K562 (cell line): Measurements from ENCODE around the gene CEBPB. TPM values are rescaled to one million over a fixed set of nuclear protein-coding genes. Genes with fewer than 3 reads are reported as not detected.
A peak's percentile ranks its signal among the peaks of the same experiment; 100 is the strongest.

Experiments
- ATAC-seq: fragments of 200-7000 bp; cut with Tn5 transposase; 3 replicates; pipeline ENCODE4 v1.9.1; 2020; ENCODE audit warnings: moderate library complexity
- BruUV-seq: library from RNA; stranded (reverse); fragments of 400-500 nt; replicated peaks from 2 replicates; lab custom pipeline; 2021; lab: Mats Ljungman, UMichigan
- CTCF ChIA-PET: fragments of 300-600 bp; formaldehyde crosslinking; extraction: SDS; loops from one replicate; lab custom pipeline; 2021; ENCODE audit warnings: low intra/inter-chr PET ratio; lab: Yijun Ruan, JAX
- POLR2A ChIA-PET: fragments of 300-600, 350-650 bp; sonication (Branson Sonifier 250); formaldehyde crosslinking; extraction: SDS; loops from one replicate; lab custom pipeline; 2021; ENCODE audit warnings: antibody characterized with exemption, inconsistent platforms; lab: Yijun Ruan, JAX
- DNase-seq, 4 experiments: peaks; one replicate each; pipeline versions ENCODE4 v3.0.0 to v3.0.0-alpha.2; 2011 to 2018; ENCODE audit warnings: low spot score in 3 of 4, mixed read lengths in 3 of 4; ENCODE audit errors: extremely low read depth in 1 of 4
- FAIRE-seq: peaks from 2 replicates; lab custom pipeline; 2011; peaks lifted over from hg19 to GRCh38; lab: Jason Lieb, UNC
- H2AFZ ChIP-seq: 2 replicates; pipeline ENCODE4 v1.6.0; 2011; ENCODE audit warnings: low read depth, low read length, control low read depth, inconsistent platforms
- H3K27ac ChIP-seq: fragments of 200-600 bp; 3 replicates; pipeline ENCODE4 v1.8.0; 2011; ENCODE audit warnings: low read depth, mild to moderate bottlenecking, control low read depth, inconsistent platforms, low read length, moderate library complexity, mixed read lengths; ENCODE audit errors: extremely low read depth
- H3K27me3 ChIP-seq, 2 experiments: fragments of 300-600 bp in 1 of 2; 2 replicates in 1 of 2; 3 replicates in 1 of 2; pipeline versions ENCODE4 v1.6.0 to v1.8.0; 2011; ENCODE audit warnings: inconsistent platforms in 2 of 2, low read length in 2 of 2, mild to moderate bottlenecking in 1 of 2, mixed read lengths in 1 of 2, moderate library complexity in 1 of 2; ENCODE audit not compliant: control insufficient read depth in 2 of 2, insufficient read depth in 2 of 2
- H3K36me3 ChIP-seq: fragments of 300-600 bp; 3 replicates; pipeline ENCODE4 v1.8.0; 2011; ENCODE audit warnings: mild to moderate bottlenecking, low read length, inconsistent platforms; ENCODE audit not compliant: control insufficient read depth, insufficient read depth
- H3K4me1 ChIP-seq, 2 experiments: fragments of 200-600 bp in 1 of 2; replicated peaks in 1 of 2; 2 replicates in 1 of 2; 3 replicates in 1 of 2; pipeline versions ENCODE4 v1.5.1 to v1.8.0; 2011; ENCODE audit warnings: inconsistent platforms in 2 of 2, low read length in 2 of 2, mild to moderate bottlenecking in 1 of 2, mixed read lengths in 1 of 2, moderate library complexity in 1 of 2; ENCODE audit not compliant: control insufficient read depth in 2 of 2, insufficient read depth in 2 of 2
- H3K4me2 ChIP-seq: 2 replicates; pipeline ENCODE4 v1.6.1; 2011; ENCODE audit warnings: low read length, control low read depth, inconsistent platforms, mixed read lengths; ENCODE audit not compliant: insufficient read depth
- H3K4me3 ChIP-seq: fragments of 200-600 bp; sonication (generic), shearing (Covaris generic); 2 replicates; pipeline ENCODE4 v1.5.1; 2016; ENCODE audit warnings: control low read depth, inconsistent platforms
- H3K79me2 ChIP-seq: fragments of 200-600 bp; 3 replicates; pipeline ENCODE4 v1.8.0; 2011; ENCODE audit warnings: low read length, inconsistent platforms; ENCODE audit not compliant: control insufficient read depth, insufficient read depth
- H3K9ac ChIP-seq, 2 experiments: 2 replicates each; pipeline versions ENCODE4 v1.6.0 to v1.6.1; 2011; ENCODE audit warnings: low read depth in 2 of 2, low read length in 2 of 2, control low read depth in 1 of 2, inconsistent platforms in 1 of 2, mild to moderate bottlenecking in 1 of 2, mixed read lengths in 1 of 2; ENCODE audit not compliant: insufficient read depth in 1 of 2
- H3K9me1 ChIP-seq: one replicate; pipeline ENCODE4 v1.6.0; 2011; ENCODE audit warnings: inconsistent platforms, mild to moderate bottlenecking, low read length, moderate library complexity; ENCODE audit not compliant: control insufficient read depth, insufficient read depth
- H3K9me3 ChIP-seq: replicated peaks from 2 replicates; pipeline ENCODE4 v1.5.1; 2011; ENCODE audit warnings: low read depth, low read length, inconsistent platforms; ENCODE audit not compliant: control insufficient read depth, insufficient read depth
- H4K20me1 ChIP-seq: replicated peaks from 2 replicates; pipeline ENCODE4 v1.6.1; 2011; ENCODE audit warnings: low read length, inconsistent platforms, mixed read lengths; ENCODE audit not compliant: control insufficient read depth, insufficient read depth
- BCL6 ChIP-seq: fragments of 250-450 bp; sonication (Bioruptor Pico); IDR thresholded peaks from 2 replicates; pipeline ENCODE4 v1.4.0; 2020
- BRD4 ChIP-seq: fragments of 200-600 bp; sonication (generic); IDR thresholded peaks from 2 replicates; pipeline ENCODE4 v1.6.1; 2017; ENCODE audit warnings: inconsistent platforms
- CEBPG ChIP-seq, 3 experiments: fragments of 200-800 bp in 1 of 3; sonication (Bioruptor generic) in 1 of 3; sonication (generic) in 1 of 3; formaldehyde crosslinking in 1 of 3; IDR thresholded peaks in 2 of 3; conservative IDR thresholded peaks in 1 of 3; 2 replicates each; pipeline versions ENCODE4 v1.6.1 to v1.8.0; 2016 to 2022; ENCODE audit warnings: missing compliant biosample characterization in 2 of 3, missing genetic modification characterization in 2 of 3, mild to moderate bottlenecking in 1 of 3, missing genetic modification reagents in 1 of 3
- GABPA ChIP-seq: fragments of 200-800 bp; sonication (Bioruptor generic); conservative IDR thresholded peaks from 2 replicates; pipeline ENCODE4 v1.6.1; 2016; ENCODE audit warnings: low read depth, missing genetic modification characterization, missing compliant biosample characterization
- KDM2B ChIP-seq: fragments of 250-450 bp; sonication (Bioruptor Pico); IDR thresholded peaks from 2 replicates; pipeline ENCODE4 v1.8.0; 2021; ENCODE audit warnings: mild to moderate bottlenecking, moderate library complexity
- KDM5B ChIP-seq: fragments of 200-600 bp; sonication (generic); IDR thresholded peaks from 2 replicates; pipeline ENCODE4 v1.6.1; 2012; ENCODE audit warnings: low read depth, mild to moderate bottlenecking, moderate library complexity, low read length, control low read depth, inconsistent platforms; ENCODE audit not compliant: insufficient replicate concordance
- MEF2A ChIP-seq: IDR thresholded peaks from 2 replicates; pipeline ENCODE4 v1.6.1; 2011; ENCODE audit warnings: low read depth, mild to moderate bottlenecking, low read length, moderate library complexity; ENCODE audit not compliant: control insufficient read depth
- PATZ1 ChIP-seq: fragments of 250-450 bp; sonication (Bioruptor Pico); IDR thresholded peaks from 2 replicates; pipeline ENCODE4 v1.5.0; 2020; ENCODE audit warnings: mild to moderate bottlenecking, borderline replicate concordance
- PYGO2 ChIP-seq: fragments of 450-650 bp; IDR thresholded peaks from 2 replicates; pipeline ENCODE4 v1.6.1; 2016; ENCODE audit warnings: mild to moderate bottlenecking, missing genetic modification characterization, moderate library complexity, missing compliant biosample characterization
- RB1 ChIP-seq: fragments of 450-650 bp; IDR thresholded peaks from 2 replicates; pipeline ENCODE4 v1.6.1; 2017; ENCODE audit warnings: low read depth, mild to moderate bottlenecking
- SMAD4 ChIP-seq: fragments of 250-450 bp; sonication (Bioruptor Pico); conservative IDR thresholded peaks from 2 replicates; pipeline ENCODE4 v1.8.0; 2021; ENCODE audit warnings: inconsistent platforms, mild to moderate bottlenecking, moderate library complexity
- TAF7 ChIP-seq: fragments of 450-650 bp; IDR thresholded peaks from 2 replicates; pipeline ENCODE4 v1.6.1; 2016; ENCODE audit warnings: missing genetic modification characterization, missing compliant biosample characterization
- TBP ChIP-seq: optimal IDR thresholded peaks from 2 replicates; pipeline ENCODE3; 2011; ENCODE audit warnings: low read depth, low read length, improper control_type of control experiment
- THRAP3 ChIP-seq: fragments of 450-650 bp; IDR thresholded peaks from 2 replicates; pipeline ENCODE4 v1.6.1; 2016; ENCODE audit warnings: mild to moderate bottlenecking, inconsistent platforms, borderline replicate concordance
- ZHX1 ChIP-seq: fragments of 150-350 bp; conservative IDR thresholded peaks from 2 replicates; pipeline ENCODE4 v1.6.1; 2014; ENCODE audit warnings: low read length
- ZNF408 ChIP-seq: fragments of 250-450 bp; sonication (Bioruptor Pico); IDR thresholded peaks from 2 replicates; pipeline ENCODE4 v1.4.0; 2020; ENCODE audit warnings: low read depth, mild to moderate bottlenecking, moderate library complexity
- ZNF644 ChIP-seq: fragments of 200-800 bp; sonication (Bioruptor generic); IDR thresholded peaks from 2 replicates; pipeline ENCODE4 v1.6.1; 2016; ENCODE audit warnings: low read depth, missing genetic modification characterization, missing compliant biosample characterization
- WGBS: fragments of 100-300 bp; shearing (Covaris generic); methylation state at CpG from one replicate; pipeline ENCODE4 v1.1.6; 2016; ENCODE audit warnings: low coverage, mixed read lengths; ENCODE audit not compliant: insufficient coverage; ENCODE audit errors: missing lambda C conversion rate; 5-methylcytosine and 5-hydroxymethylcytosine counted together
- in situ Hi-C: fragments of 300-500 bp; cut with MboI; formaldehyde crosslinking; loops from 4 replicates; pipeline ENCODE4 v1.15.0; 2018; ENCODE audit warnings: inconsistent platforms, mixed read lengths
- intact Hi-C: fragments of 100-400 bp; cut with micrococcal nuclease; formaldehyde crosslinking; loops from 2 replicates; pipeline ENCODE4 v1.14.2; 2022
- polyA plus RNA-seq, 8 experiments: library from polyadenylated mRNA; depleted of rRNA in 4 of 8; stranded (reverse) in 5 of 8; unstranded in 3 of 8; fragments of >200 nt; fragmentation: Nextera tagmentation in 2 of 8; fragmentation: Illumina TruSeq in 1 of 8; extraction: Ambion mirVana in 2 of 8; extraction: Trizol in 1 of 8; gene quantifications; 2 replicates each; pipeline versions ENCODE4 v1.2.1 to v1.2.3, GENCODE V29; 2011 to 2014; ENCODE audit warnings: inconsistent platforms in 1 of 8, missing spikeins in 1 of 8
- total RNA-seq, 7 experiments: library from RNA; depleted of rRNA in 6 of 7; stranded (reverse); fragments of >200 nt in 6 of 7; fragmentation: Illumina TruSeq in 2 of 7; extraction: Trizol in 2 of 7; gene quantifications; 2 replicates each; pipeline versions ENCODE4 v1.2.1 to v1.2.3, GENCODE V29; 2011 to 2021; ENCODE audit warnings: low replicate concordance in 1 of 7

CEBPB gene
- total and polyA plus RNA-seq, 9 of the 15 experiments (the other 6 are each of a cell fraction or from before 2014, with no cell fraction given), result 1.2 to 72.6 (median 7.8) TPM

GRCh38 chr20:50151034-50151743 lies 39.4 kb upstream of the CEBPB start:
- Histone ChIP-seq H3K9ac (peak overlapping the region; percentile 4 to 15; a peak in 3 of 4 replicates), H4K20me1 (peaks cover 15% of the 10 kb centered on the region; the same call in 1 of the 2 replicates), H3K4me2 (peak overlapping the region; percentile 18; the same call in 1 of the 2 replicates), H3K9me1 (no peaks in the 10 kb centered on the region), H3K9me3 (no peaks in the 10 kb centered on the region), H3K4me3 (no peak overlapping the region), H3K79me2 (peaks cover 68% of the 10 kb centered on the region), H3K4me1 (peaks cover 42 to 69% of the 10 kb centered on the region in 2 experiments), H2AFZ (no peak overlapping the region), H3K27ac (no peak overlapping the region; the same call in 2 of the 3 replicates), H3K36me3 (peaks cover 51% of the 10 kb centered on the region; the same call in 2 of the 3 replicates), H3K27me3 (no peaks in the 10 kb centered on the region)
- intact Hi-C loops, result loop anchor here (5.0 kb wide), 1 partner anchor 64 kb away; no protein-coding TSS in a partner anchor
- no peak for ATAC-seq
- TSS peak; percentile 16 for BruUV-seq
- WGBS, result 51% methylated on average over 7 of the region's 10 CpGs
- in situ Hi-C loops, result no loop called here
- peak; percentile 88 for FAIRE-seq
- peak in 2 of 4 experiments; percentile 39 to 55 for DNase-seq
- POLR2A ChIA-PET, result interaction anchor here (0.6 to 3.5 kb wide), 4 partner anchors 17 to 167 kb away, joined by 3 to 22 read pairs (median 4); partner anchors contain the start of gene UBE2V1
- CTCF ChIA-PET, result no interaction called here
- TF ChIP-seq BRD4 (no peak), ZNF644 (no peak), KDM2B (CRISPR knock-in tag) (no peak), GABPA (no peak), BCL6 (no peak), SMAD4 (peak; percentile 93), ZHX1 (no peak), KDM5B (no peak), PATZ1 (CRISPR knock-in tag) (no peak), PYGO2 (tag) (no peak), CEBPG (CRISPR knock-in tag; IDR thresholded peaks at IDR 0.05) (no peak), CEBPG (tag; conservative IDR thresholded peaks at IDR 0.05 in 1 of 2, IDR thresholded peaks at IDR 0.05 in 1 of 2) (no peak), ZNF408 (CRISPR knock-in tag) (no peak), TAF7 (no peak), RB1 (no peak), TBP (no peak), MEF2A (no peak), THRAP3 (no peak)
